RWPE2 (cell line): Measurements from ENCODE around the gene DLGAP4.

Source experiments
- ATAC-seq: fragments of 200-7000 bp; cut with Tn5 transposase; 3 replicates; pipeline ENCODE4 v1.9.1; 2021; ENCODE audit warnings: low read depth
- DNase-seq: peaks from one replicate; pipeline ENCODE4 v3.0.0-alpha.2; 2020; ENCODE audit warnings: low spot score
- H3K27ac ChIP-seq: fragments of 450-650 bp; 2 replicates; pipeline ENCODE4 v1.5.1; 2017; ENCODE audit warnings: mild to moderate bottlenecking; ENCODE audit not compliant: poor library complexity, severe bottlenecking
- H3K27me3 ChIP-seq: fragments of 250-450 bp; sonication (Bioruptor Pico); 2 replicates; pipeline ENCODE4 v1.5.1; 2021; ENCODE audit warnings: mild to moderate bottlenecking, moderate library complexity; ENCODE audit not compliant: insufficient read depth, poor library complexity, severe bottlenecking
- H3K36me3 ChIP-seq: fragments of 250-450 bp; sonication (Bioruptor Pico); 2 replicates; pipeline ENCODE4 v1.5.1; 2020; ENCODE audit warnings: low read depth, mild to moderate bottlenecking, moderate library complexity
- H3K4me1 ChIP-seq: fragments of 250-450 bp; sonication (Bioruptor Pico); 2 replicates; pipeline ENCODE4 v1.5.1; 2021; ENCODE audit warnings: mild to moderate bottlenecking, moderate library complexity; ENCODE audit not compliant: insufficient read depth, poor library complexity, severe bottlenecking
- H3K4me3 ChIP-seq: fragments of 250-450 bp; sonication (Bioruptor Pico); 2 replicates; pipeline ENCODE4 v1.5.1; 2021; ENCODE audit warnings: mild to moderate bottlenecking, moderate library complexity; ENCODE audit not compliant: severe bottlenecking
- H3K9me3 ChIP-seq: fragments of 250-450 bp; sonication (Bioruptor Pico); 2 replicates; pipeline ENCODE4 v1.5.1; 2021; ENCODE audit warnings: mild to moderate bottlenecking, moderate library complexity; ENCODE audit not compliant: severe bottlenecking
- TF ChIP-seq, protein P1 (sequence below): fragments of 450-650 bp; IDR thresholded peaks from one replicate; pipeline ENCODE4 v1.5.1; 2017; ENCODE audit warnings: mild to moderate bottlenecking, moderate library complexity; ENCODE audit not compliant: poor library complexity, severe bottlenecking

Gene DLGAP4

DNA sequence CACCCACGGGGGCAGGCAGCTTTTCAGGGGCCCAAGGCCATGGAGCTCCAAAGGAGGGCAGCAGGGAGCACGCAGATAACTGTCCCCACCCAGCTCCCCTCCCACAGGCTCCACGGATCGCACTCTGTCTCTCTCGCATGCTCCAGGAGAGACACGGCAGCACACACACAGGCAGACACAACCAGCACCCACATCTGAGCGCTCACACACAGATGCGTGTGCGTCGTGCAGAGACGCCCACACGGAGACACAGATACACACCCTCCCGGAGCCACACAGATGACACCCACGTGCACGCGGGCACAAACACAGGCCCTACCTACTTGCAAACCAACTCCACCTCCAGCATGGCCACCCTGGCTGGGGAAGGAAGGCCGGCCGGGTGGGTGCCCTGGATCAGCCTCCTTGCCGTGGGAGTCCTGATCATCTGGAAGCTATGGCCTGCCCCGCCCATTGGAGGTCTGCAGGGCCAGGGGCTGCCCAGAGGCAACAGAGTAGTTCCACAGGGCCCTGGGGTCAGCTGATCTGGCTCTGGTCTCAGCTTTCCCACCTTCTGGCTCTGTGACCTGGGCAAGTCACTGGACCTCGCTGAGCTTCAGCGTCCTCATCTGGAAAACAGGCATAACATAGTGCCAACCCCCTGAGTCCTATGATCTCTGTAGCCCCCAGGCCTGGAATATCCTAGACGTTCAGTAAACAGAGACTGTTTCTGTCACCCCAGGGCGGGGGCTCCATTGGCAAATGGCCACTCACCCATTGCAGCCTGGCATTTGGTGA, 38.3 kb upstream of the DLGAP4 start:
- H3K36me3 ChIP-seq, result no peaks in the 10 kb centered on the region
- no peak overlapping the region for H3K4me3 ChIP-seq
- no peak for ATAC-seq

DNA sequence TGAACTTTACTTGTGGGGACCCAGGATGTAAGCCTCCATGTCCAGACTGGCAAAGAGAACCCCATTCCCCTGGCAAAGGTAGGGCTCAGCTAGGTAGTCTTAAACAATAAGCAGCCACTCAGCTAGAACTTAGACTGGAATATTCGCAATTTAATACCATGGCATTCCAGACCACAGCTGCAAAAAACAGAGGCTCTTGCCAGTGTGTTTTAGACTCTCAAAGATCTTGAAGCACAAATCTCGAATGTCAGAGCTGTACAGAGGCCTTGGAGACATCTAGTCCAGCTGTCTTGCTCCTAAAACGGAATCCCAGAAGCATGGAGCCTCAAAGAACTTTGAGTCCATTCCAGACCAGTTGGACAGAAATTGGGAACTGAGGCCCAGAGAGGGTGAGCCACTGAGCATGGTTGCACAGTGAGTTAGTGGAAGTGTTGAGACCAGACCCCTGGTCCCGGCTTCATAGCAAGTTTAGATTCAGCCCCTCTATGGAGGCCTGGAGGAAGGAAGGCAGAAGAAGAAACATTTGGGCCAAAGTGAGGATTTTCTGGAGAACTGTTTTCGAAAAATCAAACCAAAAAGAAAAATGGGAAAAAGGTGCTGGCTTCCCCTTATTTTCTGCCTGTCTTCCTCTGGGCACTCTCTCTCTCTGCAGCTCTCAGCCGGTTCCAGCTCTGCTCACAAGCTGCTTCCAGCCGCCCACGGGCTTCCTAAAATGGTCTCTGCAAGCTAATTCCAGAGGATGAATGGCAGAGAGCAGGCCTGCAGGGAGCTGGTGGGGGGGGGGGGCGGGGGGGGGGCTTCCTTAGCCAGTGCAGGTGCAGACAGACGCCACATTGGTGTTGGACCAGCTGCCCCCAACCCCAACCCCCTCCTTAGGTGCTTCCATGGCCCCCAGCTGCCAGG, 37.4 kb upstream of the DLGAP4 start:
- TF ChIP-seq, protein P1, sequence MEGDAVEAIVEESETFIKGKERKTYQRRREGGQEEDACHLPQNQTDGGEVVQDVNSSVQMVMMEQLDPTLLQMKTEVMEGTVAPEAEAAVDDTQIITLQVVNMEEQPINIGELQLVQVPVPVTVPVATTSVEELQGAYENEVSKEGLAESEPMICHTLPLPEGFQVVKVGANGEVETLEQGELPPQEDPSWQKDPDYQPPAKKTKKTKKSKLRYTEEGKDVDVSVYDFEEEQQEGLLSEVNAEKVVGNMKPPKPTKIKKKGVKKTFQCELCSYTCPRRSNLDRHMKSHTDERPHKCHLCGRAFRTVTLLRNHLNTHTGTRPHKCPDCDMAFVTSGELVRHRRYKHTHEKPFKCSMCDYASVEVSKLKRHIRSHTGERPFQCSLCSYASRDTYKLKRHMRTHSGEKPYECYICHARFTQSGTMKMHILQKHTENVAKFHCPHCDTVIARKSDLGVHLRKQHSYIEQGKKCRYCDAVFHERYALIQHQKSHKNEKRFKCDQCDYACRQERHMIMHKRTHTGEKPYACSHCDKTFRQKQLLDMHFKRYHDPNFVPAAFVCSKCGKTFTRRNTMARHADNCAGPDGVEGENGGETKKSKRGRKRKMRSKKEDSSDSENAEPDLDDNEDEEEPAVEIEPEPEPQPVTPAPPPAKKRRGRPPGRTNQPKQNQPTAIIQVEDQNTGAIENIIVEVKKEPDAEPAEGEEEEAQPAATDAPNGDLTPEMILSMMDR, result no peak
- DNase-seq (no peak), ATAC-seq (no peak)
- Histone ChIP-seq H3K4me3 (no peak overlapping the region), H3K36me3 (no peaks in the 10 kb centered on the region), H3K9me3 (no peaks in the 10 kb centered on the region), H3K27ac (no peak overlapping the region), H3K27me3 (no peaks in the 10 kb centered on the region), H3K4me1 (no peaks in the 10 kb centered on the region)

More for the DNA sequence above, 38.3 kb upstream of the DLGAP4 start:
- Histone ChIP-seq H3K27me3 (no peaks in the 10 kb centered on the region), H3K4me1 (no peaks in the 10 kb centered on the region), H3K27ac (no peak overlapping the region), H3K9me3 (no peaks in the 10 kb centered on the region)
- DNase-seq, result peak; percentile 80
- TF ChIP-seq, protein P1, result no peak

GRCh38 chr20:36269507-36269906, 36.6 kb upstream of the DLGAP4 start:
- no peaks in the 10 kb centered on the region for H3K36me3 ChIP-seq

DNA sequence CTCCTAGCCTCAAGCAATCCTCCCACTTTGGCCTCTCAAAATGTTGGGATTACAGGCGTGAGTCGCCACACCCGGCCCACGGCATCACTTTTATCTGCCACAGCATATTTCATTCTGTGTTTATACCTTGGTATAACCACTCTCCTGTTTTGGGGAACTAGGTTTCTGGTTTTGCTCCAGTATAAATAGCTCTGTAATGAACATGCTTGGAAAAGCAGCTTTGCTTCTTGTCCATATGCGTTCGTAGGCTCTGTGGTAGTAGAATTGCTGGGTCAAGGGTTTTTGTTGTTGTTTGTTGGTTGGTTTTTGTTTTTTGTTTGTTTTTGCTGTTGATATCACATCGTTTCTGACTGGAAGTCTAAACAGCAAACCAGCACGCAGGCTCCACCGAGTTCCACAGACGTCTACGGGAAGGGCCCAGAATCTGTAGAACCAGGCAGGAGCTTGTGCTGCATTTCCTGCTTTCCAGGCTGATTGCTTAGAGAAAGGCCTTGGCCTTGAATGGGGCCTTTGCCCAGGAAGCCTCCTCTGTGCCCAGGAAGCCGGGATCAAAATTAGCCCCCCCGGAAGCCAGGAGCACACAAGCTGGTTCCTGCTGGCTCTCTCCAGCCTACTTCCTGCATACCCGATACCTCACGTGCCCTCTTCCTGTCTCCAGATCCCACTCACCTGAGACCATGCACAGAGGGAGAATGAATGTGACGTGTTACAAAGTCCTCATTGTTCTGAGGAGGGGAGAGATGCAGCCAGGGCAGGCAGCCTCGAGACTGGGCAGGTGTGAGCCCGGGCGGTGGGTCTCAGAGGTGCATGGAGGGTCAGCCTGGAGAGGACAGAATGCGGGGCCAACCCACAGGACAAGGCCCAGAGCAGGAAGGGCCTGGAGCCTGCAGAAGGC, 35.1 kb upstream of the DLGAP4 start:
- H3K4me1 ChIP-seq, result no peaks in the 10 kb centered on the region
- H3K36me3 ChIP-seq, result no peaks in the 10 kb centered on the region
- no peak overlapping the region for H3K27ac ChIP-seq
- H3K27me3 ChIP-seq, result no peaks in the 10 kb centered on the region
- ATAC-seq (peak; percentile 16; the same call in 1 of the 3 replicates), DNase-seq (no peak)
- H3K9me3 ChIP-seq, result no peaks in the 10 kb centered on the region
- TF ChIP-seq, protein P1, result no peak
- H3K4me3 ChIP-seq, result no peak overlapping the region

More at GRCh38 chr20:36269507-36269906, 36.6 kb upstream of the DLGAP4 start:
- no peaks in the 10 kb centered on the region for H3K27me3 ChIP-seq
- no peaks in the 10 kb centered on the region for H3K4me1 ChIP-seq
- ATAC-seq (no peak), DNase-seq (no peak)
- no peak overlapping the region for H3K4me3 ChIP-seq
- TF ChIP-seq, protein P1, result no peak
- H3K9me3 ChIP-seq, result no peaks in the 10 kb centered on the region
- no peak overlapping the region for H3K27ac ChIP-seq
